ENCODE data around the gene ASCC1. TPM values are rescaled to one million over a fixed set of nuclear protein-coding genes. Genes with fewer than 3 reads are reported as not detected.
A peak's percentile ranks its signal among the peaks of the same experiment; 100 is the strongest.

The ASCC1 gene
- total and polyA plus RNA-seq, 2 donors (not counting 1 experiment from before 2014, with no cell fraction given) = 17.9 to 28.1 TPM

DNA sequence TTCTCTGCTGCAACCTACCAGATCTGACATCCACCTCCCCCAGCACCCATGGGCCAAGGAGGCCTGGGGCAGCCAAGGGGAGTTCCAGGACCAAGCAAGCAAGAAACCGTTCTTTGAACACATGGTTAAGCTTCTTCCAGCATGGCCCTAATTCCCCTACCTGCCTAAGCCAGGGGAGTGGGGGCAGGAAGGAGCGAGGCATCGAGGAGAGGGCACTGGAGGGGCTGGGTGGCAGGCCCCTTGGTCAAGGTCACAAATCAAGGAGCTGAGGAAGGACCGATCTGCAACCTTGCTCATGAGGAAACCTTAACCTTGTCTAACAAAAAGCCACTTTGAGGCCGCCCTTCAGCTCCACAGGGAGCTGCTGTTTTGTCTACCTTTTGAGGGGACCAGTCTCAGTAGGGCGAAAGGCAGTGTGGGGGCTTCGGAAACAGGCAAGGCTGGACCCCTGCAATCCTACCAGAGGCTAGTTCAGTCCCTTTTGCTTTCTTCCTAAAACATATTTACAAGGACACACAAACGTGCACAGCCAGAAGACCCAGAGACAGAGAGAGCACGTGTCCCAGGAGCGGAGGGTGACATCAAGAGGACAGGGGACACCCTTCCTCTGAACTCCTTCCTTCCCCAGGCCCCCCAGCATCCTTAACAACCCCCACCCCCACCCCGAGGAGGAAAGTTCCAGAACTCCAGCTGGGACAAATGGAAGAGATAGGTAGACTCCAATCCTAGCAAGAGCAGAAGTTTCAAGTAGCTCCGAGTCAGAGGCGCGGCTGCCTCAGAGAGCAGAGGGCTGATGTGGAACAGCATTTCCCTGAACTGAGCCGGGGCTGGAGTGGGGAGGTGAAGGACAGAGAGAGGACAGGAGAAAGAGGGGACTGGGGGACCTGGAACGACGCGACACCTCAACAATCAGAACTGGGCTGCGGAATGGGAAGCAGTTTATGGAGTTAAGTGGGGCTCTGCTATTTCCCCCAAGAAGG is 155.9 kb downstream of the ASCC1 start:
- H3K27me3 Mint-ChIP-seq = no peaks in the 10 kb centered on the region
- intact Hi-C loops (cut with micrococcal nuclease) = no loop called here

More for the DNA sequence above, 155.9 kb downstream of the ASCC1 start:
- no peaks in the 10 kb centered on the region for H3K27me3 ChIP-seq (replicated peaks in 1 of 4; ENCODE audit: control extremely low read depth in 1 of 4, control insufficient read depth in 3 of 4, insufficient read depth in 4 of 4, low read length in 3 of 4)
- Mint-ChIP-seq H3K27ac (peak overlapping the region; percentile 56), H3K9me3 (ENCODE audit: insufficient read depth) (no peaks in the 10 kb centered on the region), H3K4me1 (peaks cover 8% of the 10 kb centered on the region), H3K4me3 (no peak overlapping the region)
- H3K27ac ChIP-seq (ENCODE audit: low read length in 2 of 2) = no peak overlapping the region
- H3K9ac ChIP-seq (ENCODE audit: low read length) = no peak overlapping the region
- POLR2A ChIA-PET = no interaction called here
- TF ChIP-seq EZH2 (IDR thresholded peaks at IDR 0.05; ENCODE audit: borderline replicate concordance, insufficient read depth, low read depth, low read length, poor library complexity, severe bottlenecking) = no peak
- TF ChIP-seq, protein P1, sequence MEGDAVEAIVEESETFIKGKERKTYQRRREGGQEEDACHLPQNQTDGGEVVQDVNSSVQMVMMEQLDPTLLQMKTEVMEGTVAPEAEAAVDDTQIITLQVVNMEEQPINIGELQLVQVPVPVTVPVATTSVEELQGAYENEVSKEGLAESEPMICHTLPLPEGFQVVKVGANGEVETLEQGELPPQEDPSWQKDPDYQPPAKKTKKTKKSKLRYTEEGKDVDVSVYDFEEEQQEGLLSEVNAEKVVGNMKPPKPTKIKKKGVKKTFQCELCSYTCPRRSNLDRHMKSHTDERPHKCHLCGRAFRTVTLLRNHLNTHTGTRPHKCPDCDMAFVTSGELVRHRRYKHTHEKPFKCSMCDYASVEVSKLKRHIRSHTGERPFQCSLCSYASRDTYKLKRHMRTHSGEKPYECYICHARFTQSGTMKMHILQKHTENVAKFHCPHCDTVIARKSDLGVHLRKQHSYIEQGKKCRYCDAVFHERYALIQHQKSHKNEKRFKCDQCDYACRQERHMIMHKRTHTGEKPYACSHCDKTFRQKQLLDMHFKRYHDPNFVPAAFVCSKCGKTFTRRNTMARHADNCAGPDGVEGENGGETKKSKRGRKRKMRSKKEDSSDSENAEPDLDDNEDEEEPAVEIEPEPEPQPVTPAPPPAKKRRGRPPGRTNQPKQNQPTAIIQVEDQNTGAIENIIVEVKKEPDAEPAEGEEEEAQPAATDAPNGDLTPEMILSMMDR (IDR thresholded peaks at IDR 0.05) = no peak
- DNase-seq (no peak), ATAC-seq (ENCODE audit: low read depth) (no peak)
- H3K36me3 ChIP-seq (replicated peaks in 1 of 2; ENCODE audit: control extremely low read depth in 1 of 2, control insufficient read depth in 1 of 2, extremely low read depth in 1 of 2, insufficient read depth in 2 of 2, low read length in 1 of 2) = peaks cover 0 to 18% of the 10 kb centered on the region in 2 experiments
- H3K4me2 ChIP-seq (replicated peaks; ENCODE audit: low read depth, low read length, poor library complexity, severe bottlenecking) = no peak overlapping the region
- no peaks in the 10 kb centered on the region for H4K20me1 ChIP-seq (ENCODE audit: control insufficient read depth, insufficient read depth, low read length, poor library complexity, severe bottlenecking)
- no peaks in the 10 kb centered on the region for H3K79me2 ChIP-seq (ENCODE audit: control insufficient read depth, insufficient read depth, low read length)
- no peak overlapping the region for H3K4me3 ChIP-seq (ENCODE audit: control extremely low read depth in 1 of 5, extremely low read depth in 1 of 5, insufficient read depth in 1 of 5, low read depth in 2 of 5, low read length in 4 of 5)
- CTCF ChIA-PET = interaction anchor here (1.0 to 7.5 kb wide), 4 partner anchors 11 to 277 kb away, joined by 3 to 57 read pairs (median 4); no protein-coding TSS in a partner anchor
- H2AFZ ChIP-seq (ENCODE audit: insufficient read depth, low read depth, low read length, poor library complexity, severe bottlenecking) = no peak overlapping the region
- H3K9me3 ChIP-seq (ENCODE audit: control extremely low read depth in 1 of 3, control insufficient read depth in 2 of 3, insufficient read depth in 1 of 3, low read length in 2 of 3) = no peaks in the 10 kb centered on the region
- WGBS (ENCODE audit: insufficient coverage) = 94% methylated on average over 15 of the region's 19 CpGs
- peaks cover 0 to 4% of the 10 kb centered on the region in 2 donors for H3K4me1 ChIP-seq (ENCODE audit: control insufficient read depth in 2 of 2, insufficient read depth in 2 of 2, low read length in 2 of 2)
